WTC11 (cell line): ENCODE data around the gene PRTFDC1.

ENCODE experiments used
- ATF1 ChIP-seq: sonication (generic); formaldehyde crosslinking; IDR thresholded peaks from 2 replicates; pipeline ENCODE4 v1.8.1; 2023; ENCODE audit warnings: mild to moderate bottlenecking, moderate library complexity, missing genetic modification reagents
- CREB1 ChIP-seq: sonication (generic); formaldehyde crosslinking; IDR thresholded peaks from 2 replicates; pipeline ENCODE4 v1.8.0; 2023; ENCODE audit warnings: mild to moderate bottlenecking, missing genetic modification reagents
- CTCF ChIP-seq: fragments of 200-600 bp; IDR thresholded peaks from 2 replicates; pipeline ENCODE4 v1.8.0; 2022; ENCODE audit warnings: antibody characterized with exemption
- ELF4 ChIP-seq: sonication (generic); formaldehyde crosslinking; IDR thresholded peaks from 2 replicates; pipeline ENCODE4 v1.8.1; 2022; ENCODE audit warnings: low read depth, mild to moderate bottlenecking, moderate library complexity, missing genetic modification reagents
- HMGA2 ChIP-seq: fragments of 250-450 bp; sonication (Bioruptor Pico); IDR thresholded peaks from 2 replicates; pipeline ENCODE4 v1.4.0; 2021; ENCODE audit warnings: mild to moderate bottlenecking, moderate library complexity
- IRF1 ChIP-seq: sonication (generic); formaldehyde crosslinking; IDR thresholded peaks from 2 replicates; pipeline ENCODE4 v1.8.0; 2023; ENCODE audit warnings: missing genetic modification reagents
- KAT7 ChIP-seq: sonication (generic); formaldehyde crosslinking; IDR thresholded peaks from 2 replicates; pipeline ENCODE4 v1.8.1; 2023; ENCODE audit warnings: missing genetic modification reagents, mild to moderate bottlenecking, borderline replicate concordance
- MYBL2 ChIP-seq: sonication (generic); formaldehyde crosslinking; IDR thresholded peaks from 2 replicates; pipeline ENCODE4 v1.8.1; 2023; ENCODE audit warnings: mild to moderate bottlenecking, moderate library complexity, missing genetic modification reagents

DNA sequence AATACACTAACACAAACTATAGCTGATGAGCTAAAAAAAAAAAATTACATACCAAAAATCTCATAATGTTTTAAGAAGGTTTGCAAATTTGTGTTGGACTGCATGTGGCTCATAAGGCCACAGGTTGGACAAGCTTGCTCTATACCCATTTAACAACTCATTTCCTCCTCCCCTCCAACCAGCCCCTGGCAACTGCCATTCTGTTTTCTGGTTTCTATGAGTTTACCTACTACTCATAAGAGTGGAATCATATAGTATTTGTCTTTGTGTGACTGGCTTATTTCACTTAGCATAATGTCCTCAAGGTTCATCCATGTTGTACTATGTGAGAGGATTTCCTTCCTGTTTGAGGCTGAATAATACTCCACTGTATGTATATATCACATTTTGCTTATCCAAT lies 128.3 kb downstream of the PRTFDC1 start:
- TF ChIP-seq CTCF, result no peak
- TF ChIP-seq ATF1 (CRISPR knock-in tag), result no peak
- no peak for TF ChIP-seq MYBL2 (CRISPR knock-in tag)
- TF ChIP-seq KAT7 (CRISPR knock-in tag), result no peak
- TF ChIP-seq IRF1 (CRISPR knock-in tag), result no peak
- TF ChIP-seq ELF4, result no peak
- no peak for TF ChIP-seq HMGA2
- TF ChIP-seq CREB1 (CRISPR knock-in tag), result no peak
